ENCODE results near the gene EML4.

The EML4 gene

DNA sequence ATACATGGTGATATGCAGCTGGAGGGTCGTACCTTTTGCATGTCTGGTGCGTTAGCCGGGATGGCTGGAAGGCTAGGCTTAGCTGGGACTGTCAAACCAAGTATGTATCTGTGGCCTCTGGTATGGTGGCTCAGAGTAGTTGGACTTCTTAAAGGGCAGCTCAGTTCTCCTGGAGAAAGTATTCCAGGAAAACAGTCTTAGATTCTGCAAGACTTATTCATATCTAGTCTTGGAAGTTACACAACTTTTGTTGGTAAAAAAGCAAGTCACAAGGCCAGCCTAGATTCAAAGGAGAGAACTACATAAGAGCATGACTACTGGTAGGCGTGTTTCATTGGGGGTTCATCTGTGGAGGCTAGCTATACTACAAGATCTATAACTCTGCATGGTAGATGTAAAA, 45.5 kb downstream of the EML4 start:
- H3K79me2 ChIP-seq = peaks cover 44% of the 10 kb centered on the region
- no peaks in the 10 kb centered on the region for H3K9me3 ChIP-seq (ENCODE audit: control insufficient read depth, low read length)
- peaks cover 14% of the 10 kb centered on the region for H3K4me1 ChIP-seq
- TF ChIP-seq CTCF (IDR thresholded peaks at IDR 0.05) = no peak
- no peak overlapping the region for H3K27ac ChIP-seq
- H3K27me3 ChIP-seq (ENCODE audit: control insufficient read depth, insufficient read depth, low read length) = no peaks in the 10 kb centered on the region
- H3K4me3 ChIP-seq (ENCODE audit: low read depth, low read length) = no peak overlapping the region
- H3K4me2 ChIP-seq (ENCODE audit: low read length) = no peak overlapping the region
- no peak overlapping the region for H3K9ac ChIP-seq
- no peaks in the 10 kb centered on the region for H3K36me3 ChIP-seq (ENCODE audit: control insufficient read depth, insufficient read depth, low read length)
- H2AFZ ChIP-seq = no peak overlapping the region

GRCh38 chr2:42216694-42217093, 47.5 kb downstream of the EML4 start:
- no peak overlapping the region for H3K4me2 ChIP-seq (ENCODE audit: low read length)
- no peak for TF ChIP-seq CTCF (IDR thresholded peaks at IDR 0.05)
- no peaks in the 10 kb centered on the region for H3K27me3 ChIP-seq (ENCODE audit: control insufficient read depth, insufficient read depth, low read length)
- H3K9ac ChIP-seq = no peak overlapping the region
- no peaks in the 10 kb centered on the region for H3K9me3 ChIP-seq (ENCODE audit: control insufficient read depth, low read length)
- no peaks in the 10 kb centered on the region for H3K36me3 ChIP-seq (ENCODE audit: control insufficient read depth, insufficient read depth, low read length)
- peaks cover 14% of the 10 kb centered on the region for H3K4me1 ChIP-seq
- H3K79me2 ChIP-seq = peaks cover 48% of the 10 kb centered on the region
- no peak overlapping the region for H3K4me3 ChIP-seq (ENCODE audit: low read depth, low read length)
- H3K27ac ChIP-seq = no peak overlapping the region
- H2AFZ ChIP-seq = no peak overlapping the region

- Histone ChIP-seq H2AFZ (no peak overlapping the region), H3K79me2 (peaks cover 46% of the 10 kb centered on the region), H3K4me2 (ENCODE audit: low read length) (no peak overlapping the region), H3K36me3 (ENCODE audit: control insufficient read depth, insufficient read depth, low read length) (no peaks in the 10 kb centered on the region), H3K4me1 (peaks cover 14% of the 10 kb centered on the region), H3K4me3 (ENCODE audit: low read depth, low read length) (no peak overlapping the region), H3K27me3 (ENCODE audit: control insufficient read depth, insufficient read depth, low read length) (no peaks in the 10 kb centered on the region), H3K9me3 (ENCODE audit: control insufficient read depth, low read length) (no peaks in the 10 kb centered on the region), H3K27ac (no peak overlapping the region), H3K9ac (no peak overlapping the region)
- TF ChIP-seq CTCF (IDR thresholded peaks at IDR 0.05) = no peak
Observed at GRCh38 chr2:42217307-42217706, 48.2 kb downstream of the EML4 start.

GRCh38 chr2:42217914-42218313, 48.8 kb downstream of the EML4 start:
- peaks cover 45% of the 10 kb centered on the region for H3K79me2 ChIP-seq
- no peak overlapping the region for H2AFZ ChIP-seq
- H3K4me2 ChIP-seq (ENCODE audit: low read length) = no peak overlapping the region
- H3K27ac ChIP-seq = no peak overlapping the region
- H3K4me1 ChIP-seq = peaks cover 10% of the 10 kb centered on the region
- no peak overlapping the region for H3K4me3 ChIP-seq (ENCODE audit: low read depth, low read length)
- H3K36me3 ChIP-seq (ENCODE audit: control insufficient read depth, insufficient read depth, low read length) = no peaks in the 10 kb centered on the region
- no peak for TF ChIP-seq CTCF (IDR thresholded peaks at IDR 0.05)
- no peaks in the 10 kb centered on the region for H3K9me3 ChIP-seq (ENCODE audit: control insufficient read depth, low read length)
- no peak overlapping the region for H3K9ac ChIP-seq
- H3K27me3 ChIP-seq (ENCODE audit: control insufficient read depth, insufficient read depth, low read length) = no peaks in the 10 kb centered on the region

GRCh38 chr2:42218712-42219111, 49.6 kb downstream of the EML4 start:
- no peak overlapping the region for H3K27ac ChIP-seq
- H3K27me3 ChIP-seq (ENCODE audit: control insufficient read depth, insufficient read depth, low read length) = no peaks in the 10 kb centered on the region
- H3K36me3 ChIP-seq (ENCODE audit: control insufficient read depth, insufficient read depth, low read length) = no peaks in the 10 kb centered on the region
- no peak for TF ChIP-seq CTCF (IDR thresholded peaks at IDR 0.05)
- no peak overlapping the region for H3K4me2 ChIP-seq (ENCODE audit: low read length)
- no peak overlapping the region for H3K9ac ChIP-seq
- no peak overlapping the region for H2AFZ ChIP-seq
- H3K4me1 ChIP-seq = peaks cover 10% of the 10 kb centered on the region
- no peaks in the 10 kb centered on the region for H3K9me3 ChIP-seq (ENCODE audit: control insufficient read depth, low read length)
- peaks cover 44% of the 10 kb centered on the region for H3K79me2 ChIP-seq
- no peak overlapping the region for H3K4me3 ChIP-seq (ENCODE audit: low read depth, low read length)
